ENCODE results near the gene TYW5. TPM values are rescaled to one million over a fixed set of nuclear protein-coding genes. Genes with fewer than 3 reads are reported as not detected.

Gene TYW5
- polyA plus RNA-seq, 1 experiment, result 6.7 TPM

- Histone ChIP-seq H3K27me3 (ENCODE audit: control insufficient read depth, insufficient read depth, low read length) (no peaks in the 10 kb centered on the region), H3K27ac (ENCODE audit: low read depth, low read length) (no peak overlapping the region), H3K9me3 (ENCODE audit: control insufficient read depth, insufficient read depth, low read length) (no peaks in the 10 kb centered on the region), H3K4me3 (ENCODE audit: low read depth, low read length) (no peak overlapping the region)
- no peak for TF ChIP-seq CTCF (IDR thresholded peaks at IDR 0.05; ENCODE audit: low read depth, low read length)
- ChIA-PET CTCF (no interaction called here), POLR2A (no interaction called here)
- no peak for DNase-seq (ENCODE audit: low read depth, low spot score)
Measured at GRCh38 chr2:199946196-199946595, 9.1 kb downstream of the TYW5 start.

- Histone ChIP-seq H3K27me3 (ENCODE audit: control insufficient read depth, insufficient read depth, low read length) (no peaks in the 10 kb centered on the region), H3K27ac (ENCODE audit: low read depth, low read length) (no peak overlapping the region), H3K9me3 (ENCODE audit: control insufficient read depth, insufficient read depth, low read length) (no peaks in the 10 kb centered on the region), H3K4me3 (ENCODE audit: low read depth, low read length) (no peak overlapping the region)
- ChIA-PET POLR2A (no interaction called here), CTCF (interaction anchor here (1.4 kb wide), 1 partner anchor 204 kb away, joined by 6 read pairs; no protein-coding TSS in a partner anchor)
- DNase-seq (ENCODE audit: low read depth, low spot score), result no peak
- no peak for TF ChIP-seq CTCF (IDR thresholded peaks at IDR 0.05; ENCODE audit: low read depth, low read length)
Measured at GRCh38 chr2:199943373-199943772, 11.9 kb downstream of the TYW5 start.

GRCh38 chr2:199940373-199940772, 14.9 kb downstream of the TYW5 start:
- Histone ChIP-seq H3K27me3 (ENCODE audit: control insufficient read depth, insufficient read depth, low read length) (no peaks in the 10 kb centered on the region), H3K27ac (ENCODE audit: low read depth, low read length) (no peak overlapping the region), H3K9me3 (ENCODE audit: control insufficient read depth, insufficient read depth, low read length) (no peaks in the 10 kb centered on the region), H3K4me3 (ENCODE audit: low read depth, low read length) (no peak overlapping the region)
- no peak for DNase-seq (ENCODE audit: low read depth, low spot score)
- peak; percentile 42 for TF ChIP-seq CTCF (IDR thresholded peaks at IDR 0.05; ENCODE audit: low read depth, low read length)
- ChIA-PET CTCF (interaction anchor here (0.7 to 2.5 kb wide), 10 partner anchors 9 to 1631 kb away, joined by 3 to 38 read pairs (median 4); partner anchors contain the start of gene C2orf69), POLR2A (interaction anchor here (0.6 kb wide), 1 partner anchor 541 kb away, joined by 3 read pairs; no protein-coding TSS in a partner anchor)

- CTCF ChIA-PET, result interaction anchor here (0.8 kb wide), 1 partner anchor 24 kb away, joined by 3 read pairs; no protein-coding TSS in a partner anchor
- no peak for DNase-seq (ENCODE audit: low read depth, low spot score)
- Histone ChIP-seq H3K4me3 (ENCODE audit: low read depth, low read length) (no peak overlapping the region), H3K27me3 (ENCODE audit: control insufficient read depth, insufficient read depth, low read length) (no peaks in the 10 kb centered on the region), H3K9me3 (ENCODE audit: control insufficient read depth, insufficient read depth, low read length) (no peaks in the 10 kb centered on the region), H3K27ac (ENCODE audit: low read depth, low read length) (no peak overlapping the region)
- no peak for TF ChIP-seq CTCF (IDR thresholded peaks at IDR 0.05; ENCODE audit: low read depth, low read length)
- POLR2A ChIA-PET, result no interaction called here
Measured at GRCh38 chr2:199936554-199936953, 18.7 kb downstream of the TYW5 start.

GRCh38 chr2:199933466-199933865, 21.8 kb downstream of the TYW5 start:
- Histone ChIP-seq H3K9me3 (ENCODE audit: control insufficient read depth, insufficient read depth, low read length) (no peaks in the 10 kb centered on the region), H3K27me3 (ENCODE audit: control insufficient read depth, insufficient read depth, low read length) (no peaks in the 10 kb centered on the region), H3K4me3 (ENCODE audit: low read depth, low read length) (no peak overlapping the region), H3K27ac (ENCODE audit: low read depth, low read length) (no peak overlapping the region)
- POLR2A ChIA-PET, result no interaction called here
- DNase-seq (ENCODE audit: low read depth, low spot score), result no peak
- CTCF ChIA-PET, result interaction anchor here (1.1 to 1.2 kb wide), 2 partner anchors 19 to 228 kb away, joined by 3 read pairs; no protein-coding TSS in a partner anchor
- TF ChIP-seq CTCF (IDR thresholded peaks at IDR 0.05; ENCODE audit: low read depth, low read length), result no peak
